Naive thymus-derived CD4-positive, alpha-beta T cell (primary cell): Measurements from ENCODE around the gene DBX1. TPM values are rescaled to one million over a fixed set of nuclear protein-coding genes. Genes with fewer than 3 reads are reported as not detected.
A peak's percentile ranks its signal among the peaks of the same experiment; 100 is the strongest.

Experiments
- ATAC-seq: fragments of 150-1000 bp; cut with Tn5 transposase; 2 replicates; pipeline ENCODE4 v1.10.0; 2021; ENCODE audit warnings: mild to moderate bottlenecking, moderate library complexity
- CTCF ChIA-PET: fragments of 350-600 bp; sonication (Branson Sonifier 250); formaldehyde crosslinking; loops from one replicate; lab custom pipeline; 2021; ENCODE audit warnings: antibody characterized with exemption; lab: Charles Lee
- POLR2A ChIA-PET: fragments of 350-600 bp; sonication (Branson Sonifier 250); formaldehyde crosslinking; loops from one replicate; lab custom pipeline; 2021; ENCODE audit warnings: antibody characterized with exemption, inconsistent platforms; lab: Charles Lee
- DNase-seq, 9 donors: peaks; one replicate each; pipeline versions ENCODE4 v3.0.0 to v3.0.0-alpha.2; 2020 to 2022; ENCODE audit warnings: mixed read lengths in 1 of 9
- H3K27ac ChIP-seq: one replicate; pipeline ENCODE4 v1.7.0; 2013; ENCODE audit warnings: mild to moderate bottlenecking, low read depth, low read length, moderate library complexity
- H3K27me3 ChIP-seq, 2 donors: one replicate each; pipeline ENCODE4 v1.7.0; 2013; ENCODE audit warnings: low read length in 2 of 2, mild to moderate bottlenecking in 2 of 2, moderate library complexity in 2 of 2; ENCODE audit not compliant: control insufficient read depth in 2 of 2, insufficient read depth in 2 of 2
- H3K36me3 ChIP-seq, 3 experiments: 1 replicate in 2 of 3; 2 replicates in 1 of 3; pipeline ENCODE4 v1.7.0; 2013; ENCODE audit warnings: low read length in 3 of 3, mild to moderate bottlenecking in 3 of 3, moderate library complexity in 1 of 3; ENCODE audit not compliant: insufficient read depth in 3 of 3, control insufficient read depth in 2 of 3
- H3K4me1 ChIP-seq, 2 donors: one replicate each; pipeline ENCODE4 v1.7.0; 2013; ENCODE audit warnings: low read length in 2 of 2, mild to moderate bottlenecking in 2 of 2, moderate library complexity in 1 of 2; ENCODE audit not compliant: control insufficient read depth in 2 of 2, insufficient read depth in 2 of 2
- H3K4me3 ChIP-seq: 2 replicates; pipeline ENCODE4 v1.7.0; 2013; ENCODE audit warnings: mild to moderate bottlenecking, low read length
- H3K9me3 ChIP-seq, 3 experiments: 1 replicate in 2 of 3; 2 replicates in 1 of 3; pipeline ENCODE4 v1.7.0; 2013; ENCODE audit warnings: low read length in 3 of 3; ENCODE audit not compliant: control insufficient read depth in 2 of 3
- H3K27ac Mint-ChIP-seq, 9 donors: one replicate each; pipeline ENCODE4 v1.8.0; 2020 to 2022; ENCODE audit warnings: mixed read lengths in 9 of 9, mild to moderate bottlenecking in 8 of 9, moderate library complexity in 5 of 9, inconsistent platforms in 2 of 9
- H3K27me3 Mint-ChIP-seq, 5 donors: one replicate each; pipeline ENCODE4 v1.8.0; 2021 to 2022; ENCODE audit warnings: mixed read lengths in 5 of 5, mild to moderate bottlenecking in 1 of 5
- H3K36me3 Mint-ChIP-seq, 5 donors: one replicate each; pipeline ENCODE4 v1.8.0; 2020 to 2022; ENCODE audit warnings: mixed read lengths in 5 of 5, mild to moderate bottlenecking in 3 of 5, inconsistent platforms in 1 of 5
- H3K4me1 Mint-ChIP-seq, 7 donors: one replicate each; pipeline ENCODE4 v1.8.0; 2020 to 2022; ENCODE audit warnings: mixed read lengths in 7 of 7, mild to moderate bottlenecking in 3 of 7, inconsistent platforms in 1 of 7
- H3K4me3 Mint-ChIP-seq, 10 donors: one replicate each; pipeline ENCODE4 v1.8.0; 2020 to 2022; ENCODE audit warnings: mild to moderate bottlenecking in 10 of 10, mixed read lengths in 10 of 10, moderate library complexity in 6 of 10, inconsistent platforms in 2 of 10
- H3K9me3 Mint-ChIP-seq, 11 donors: one replicate each; pipeline ENCODE4 v1.8.0; 2020 to 2022; ENCODE audit warnings: mixed read lengths in 11 of 11, mild to moderate bottlenecking in 4 of 11, inconsistent platforms in 1 of 11, moderate library complexity in 1 of 11
- intact Hi-C, 2 donors: fragments of 100-400 bp; cut with micrococcal nuclease; formaldehyde crosslinking; loops; one replicate each; pipeline ENCODE4 v1.15.1; 2023
- polyA plus RNA-seq, 2 donors: library from polyadenylated mRNA; unstranded; fragments of 300-500 nt; fragmentation: Illumina TruSeq; gene quantifications; one replicate each; pipeline ENCODE4 v1.2.3, GENCODE V29; 2021
- total RNA-seq, 6 experiments: library from RNA in 5 of 6; stranded (reverse) in 5 of 6; gene quantifications; 1 replicate in 5 of 6; 2 replicates in 1 of 6; pipeline ENCODE4 v1.2.3 and lab custom pipeline; 2021 to 2026

DBX1 gene
- total and polyA plus RNA-seq, 7 experiments from 2014 or later, result not detected

DNA sequence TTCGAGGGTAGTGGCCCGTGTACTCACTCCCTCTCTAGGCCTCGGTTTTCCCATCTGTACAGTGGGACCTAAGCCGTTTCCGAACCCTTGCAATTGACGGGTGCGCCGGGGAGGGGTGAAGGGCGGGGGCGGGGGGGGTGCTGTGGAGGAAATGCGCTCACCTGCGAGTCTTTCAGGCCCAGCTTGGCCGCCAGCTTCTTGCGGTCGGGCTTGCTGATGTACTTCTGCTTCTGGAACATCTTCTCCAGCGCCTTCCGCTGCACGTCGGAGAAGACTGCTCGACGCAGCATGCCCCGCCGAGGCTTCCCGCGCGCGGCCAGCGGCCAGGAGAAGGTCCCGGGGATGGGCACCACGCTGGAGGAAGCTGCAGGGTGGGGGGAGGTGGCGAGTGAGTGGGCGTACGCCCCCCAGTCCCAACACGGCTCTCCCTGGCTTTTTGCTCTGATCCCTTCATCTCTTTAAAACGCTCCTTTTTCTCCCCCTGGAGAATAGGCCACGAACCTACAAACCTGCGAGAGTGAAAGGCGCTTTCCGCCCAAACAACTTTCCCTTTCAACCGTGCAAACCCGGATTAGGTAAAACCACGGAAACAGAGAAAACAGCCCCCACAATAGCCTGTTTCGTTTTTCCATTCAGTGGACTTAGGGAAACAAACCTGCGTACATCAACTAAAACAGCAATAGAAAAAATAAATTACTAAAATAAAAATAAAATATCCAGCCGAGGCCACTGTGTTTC, 3.2 kb downstream of the DBX1 start:
- DNase-seq, result peak in 6 of 9 donors; percentile 24 to 53 (median 47)
- Mint-ChIP-seq H3K27me3 (peaks cover 43 to 81% (median 61%) of the 10 kb centered on the region in 5 donors), H3K36me3 (peaks cover 0 to 7% (median 4%) of the 10 kb centered on the region in 5 donors), H3K4me3 (peak overlapping the region; percentile 54 to 91 (median 87)), H3K9me3 (peaks cover 0 to 44% (median 14%) of the 10 kb centered on the region in 11 donors), H3K4me1 (peaks cover 17 to 47% (median 34%) of the 10 kb centered on the region in 7 donors), H3K27ac (peak overlapping the region in 3 of 9 donors; percentile 23 to 84 (median 80))
- Histone ChIP-seq H3K4me1 (peaks cover 5 to 9% of the 10 kb centered on the region in 2 donors), H3K9me3 (peaks cover 0 to 14% (median 0%) of the 10 kb centered on the region in 3 experiments), H3K4me3 (peak overlapping the region; percentile 58), H3K36me3 (no peaks in the 10 kb centered on the region), H3K27ac (peak overlapping the region; percentile 46), H3K27me3 (peaks cover 12 to 26% of the 10 kb centered on the region in 2 donors)
- intact Hi-C loops, result loop anchor here (1.0 to 10.0 kb wide), 4 partner anchors 24 to 230 kb away; partner anchors contain the start of genes HTATIP2 (in 1 of the 2) and PRMT3 (in 1 of the 2)
- POLR2A ChIA-PET, result interaction anchor here (1.6 kb wide), 1 partner anchor 207 kb away, joined by 4 read pairs; the partner anchor contains the start of gene HTATIP2
- ATAC-seq, result peak; percentile 59
- CTCF ChIA-PET, result no interaction called here

DNA sequence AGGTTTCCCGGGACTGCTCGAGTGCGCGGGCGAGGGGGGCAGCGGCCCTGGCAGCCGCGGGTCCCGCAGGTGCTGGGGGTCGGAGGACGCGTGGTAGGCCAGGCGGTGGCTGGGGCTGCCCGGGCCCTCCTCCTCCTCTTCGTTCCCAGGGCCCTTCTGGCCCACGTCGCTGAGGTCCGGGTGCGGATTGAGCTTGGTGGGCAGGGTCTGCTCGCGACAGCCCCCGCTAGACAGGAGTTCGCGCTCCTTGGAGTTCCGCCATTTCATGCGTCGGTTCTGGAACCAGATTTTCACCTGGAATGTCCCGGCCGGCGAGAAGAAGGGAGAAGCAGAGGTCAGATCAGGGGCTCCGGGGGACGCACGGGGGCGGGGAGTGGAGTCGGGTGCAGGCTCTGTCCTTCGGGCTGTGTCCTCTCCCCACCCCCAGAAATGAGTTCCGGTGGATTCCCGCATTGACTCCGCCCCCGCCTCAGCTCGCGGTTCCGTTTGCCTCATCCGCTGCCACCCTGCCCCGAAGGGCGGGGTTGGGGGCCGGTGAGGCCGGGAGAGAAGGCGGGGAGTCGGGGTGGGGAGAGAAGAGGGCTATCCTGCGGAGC, 3.9 kb downstream of the DBX1 start:
- H3K36me3 Mint-ChIP-seq, result peaks cover 0 to 7% (median 4%) of the 10 kb centered on the region in 5 donors
- Histone ChIP-seq H3K36me3 (no peaks in the 10 kb centered on the region), H3K9me3 (peaks cover 0 to 13% (median 0%) of the 10 kb centered on the region in 3 experiments), H3K27me3 (peaks cover 12 to 19% of the 10 kb centered on the region in 2 donors), H3K4me3 (peak overlapping the region; percentile 58), H3K27ac (peak overlapping the region; percentile 46), H3K4me1 (peaks cover 5 to 9% of the 10 kb centered on the region in 2 donors)
- H3K4me1 Mint-ChIP-seq, result peaks cover 17 to 43% (median 29%) of the 10 kb centered on the region in 7 donors
- POLR2A ChIA-PET, result interaction anchor here (1.6 kb wide), 1 partner anchor 208 kb away, joined by 4 read pairs; the partner anchor contains the start of gene HTATIP2
- H3K4me3 Mint-ChIP-seq, result peak overlapping the region; percentile 67 to 91 (median 87)
- peak; percentile 87 for ATAC-seq
- H3K27ac Mint-ChIP-seq, result peak overlapping the region in 8 of 9 donors; percentile 33 to 90 (median 84)
- DNase-seq, result peak; percentile 34 to 70 (median 54)
- intact Hi-C loops, result loop anchor here in 1 of 2 donors (2.0 to 10.0 kb wide), 2 partner anchors 24 to 208 kb away; partner anchors contain the start of gene HTATIP2
- H3K9me3 Mint-ChIP-seq, result peaks cover 0 to 37% (median 11%) of the 10 kb centered on the region in 11 donors
- CTCF ChIA-PET, result no interaction called here
- H3K27me3 Mint-ChIP-seq, result peaks cover 39 to 75% (median 55%) of the 10 kb centered on the region in 5 donors

DNA sequence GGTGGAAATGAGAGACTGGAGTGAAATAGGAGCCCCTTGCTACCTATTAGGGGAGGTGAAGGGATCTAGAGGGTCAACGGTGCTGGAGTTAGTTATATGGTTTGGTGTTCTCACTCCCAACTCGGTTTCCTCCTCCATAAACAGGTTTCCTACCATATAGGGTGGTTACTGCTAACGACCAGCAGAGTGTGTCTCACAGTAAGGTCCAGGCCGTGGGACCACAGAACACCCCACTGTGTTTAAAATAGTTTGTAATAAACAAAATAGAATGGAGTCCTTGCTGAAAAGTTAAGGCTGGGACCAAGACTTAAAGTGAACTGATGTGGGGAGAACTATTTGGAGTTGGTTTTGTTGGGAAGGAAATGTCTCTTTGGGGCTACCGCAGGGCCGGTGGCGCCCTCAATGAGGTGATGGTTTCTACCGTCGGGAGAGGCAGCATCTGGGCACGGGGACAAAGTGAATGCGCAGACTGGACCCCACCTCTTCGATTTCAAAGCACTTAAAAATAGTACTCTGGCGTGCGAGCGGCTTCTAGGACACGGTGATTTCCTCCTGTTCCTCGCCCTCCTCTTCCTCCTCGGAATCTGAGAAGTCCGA, 4.5 kb downstream of the DBX1 start:
- CTCF ChIA-PET, result interaction anchor here (0.6 kb wide), 1 partner anchor 24 kb away, joined by 3 read pairs; no protein-coding TSS in a partner anchor
- intact Hi-C loops, result loop anchor here in 1 of 2 donors (2.0 to 10.0 kb wide), 2 partner anchors 23 to 209 kb away; partner anchors contain the start of gene HTATIP2
- peaks cover 5 to 9% of the 10 kb centered on the region in 2 donors for H3K4me1 ChIP-seq
- Mint-ChIP-seq H3K9me3 (peaks cover 0 to 33% (median 11%) of the 10 kb centered on the region in 11 donors), H3K4me3 (peak overlapping the region; percentile 67 to 91 (median 87)), H3K4me1 (peaks cover 16 to 39% (median 29%) of the 10 kb centered on the region in 7 donors), H3K27me3 (peaks cover 34 to 69% (median 49%) of the 10 kb centered on the region in 5 donors), H3K36me3 (peaks cover 0 to 7% (median 3%) of the 10 kb centered on the region in 5 donors), H3K27ac (peak overlapping the region in 7 of 9 donors; percentile 67 to 90 (median 84))
- H3K36me3 ChIP-seq, result no peaks in the 10 kb centered on the region
- H3K27ac ChIP-seq, result peak overlapping the region; percentile 46
- ATAC-seq (no peak), DNase-seq (no peak)
- POLR2A ChIA-PET, result no interaction called here
- H3K4me3 ChIP-seq, result peak overlapping the region; percentile 58
- H3K9me3 ChIP-seq, result peaks cover 0 to 8% (median 0%) of the 10 kb centered on the region in 3 experiments
- H3K27me3 ChIP-seq, result peaks cover 12 to 14% of the 10 kb centered on the region in 2 donors

DNA sequence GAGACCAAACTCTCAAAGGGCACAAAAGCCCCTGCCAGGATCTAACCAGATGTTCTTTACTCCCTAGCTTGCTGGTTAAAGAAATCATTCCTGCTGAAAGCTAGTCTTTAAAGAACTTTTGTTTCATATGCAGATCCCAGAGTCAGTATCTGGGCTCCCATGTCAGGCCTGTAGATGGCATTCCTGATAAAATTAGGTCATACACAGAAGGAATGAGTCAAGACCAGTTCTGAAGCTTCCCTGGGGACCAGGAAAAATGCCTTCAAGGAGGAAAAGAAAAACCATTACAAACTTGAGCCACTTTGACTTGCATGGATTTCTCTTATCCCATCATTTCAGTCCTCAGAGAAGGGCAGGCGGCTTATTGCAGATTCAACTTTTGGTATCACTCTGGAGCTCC, 5.9 kb downstream of the DBX1 start:
- CTCF ChIA-PET, result no interaction called here
- Mint-ChIP-seq H3K36me3 (peaks cover 0 to 7% (median 3%) of the 10 kb centered on the region in 5 donors), H3K4me1 (peaks cover 14 to 36% (median 28%) of the 10 kb centered on the region in 7 donors), H3K4me3 (no peak overlapping the region), H3K27me3 (peaks cover 23 to 59% (median 40%) of the 10 kb centered on the region in 5 donors), H3K9me3 (peaks cover 0 to 22% (median 11%) of the 10 kb centered on the region in 11 donors), H3K27ac (no peak overlapping the region)
- Histone ChIP-seq H3K36me3 (no peaks in the 10 kb centered on the region), H3K27ac (no peak overlapping the region), H3K4me1 (peaks cover 5 to 9% of the 10 kb centered on the region in 2 donors), H3K27me3 (peaks cover 8 to 12% of the 10 kb centered on the region in 2 donors), H3K9me3 (peaks cover 0 to 5% (median 0%) of the 10 kb centered on the region in 3 experiments), H3K4me3 (no peak overlapping the region)
- ATAC-seq, result no peak
- DNase-seq, result no peak
- POLR2A ChIA-PET, result no interaction called here
- intact Hi-C loops, result loop anchor here in 1 of 2 donors (10.0 kb wide), 1 partner anchor 210 kb away; the partner anchor contains the start of gene HTATIP2

DNA sequence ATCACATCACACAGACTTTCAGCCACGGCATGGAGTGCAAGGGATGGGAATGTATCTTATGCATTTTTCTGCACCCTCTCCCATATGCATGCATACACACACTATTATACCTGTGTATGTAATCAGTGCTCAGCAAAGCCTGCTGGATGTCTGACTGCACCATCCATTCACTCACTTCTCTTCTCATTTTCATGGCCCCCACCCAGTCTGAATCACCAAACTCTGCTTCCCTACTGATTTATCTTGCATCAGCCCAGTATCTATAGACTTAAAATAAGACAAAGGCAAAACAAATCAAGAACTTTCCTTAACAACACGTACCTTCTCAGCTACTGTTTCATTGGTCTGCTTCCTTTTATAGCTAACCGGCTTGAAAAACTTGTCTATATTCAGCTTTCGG, 21.6 kb downstream of the DBX1 start:
- no peaks in the 10 kb centered on the region for H3K36me3 ChIP-seq
- no peak for ATAC-seq
- Mint-ChIP-seq H3K27ac (no peak overlapping the region), H3K4me1 (no peaks in the 10 kb centered on the region), H3K9me3 (peaks cover 0 to 13% (median 0%) of the 10 kb centered on the region in 11 donors), H3K4me3 (no peak overlapping the region), H3K27me3 (peaks cover 26 to 61% (median 38%) of the 10 kb centered on the region in 5 donors), H3K36me3 (peaks cover 0 to 4% (median 0%) of the 10 kb centered on the region in 5 donors)
- no peak overlapping the region for H3K27ac ChIP-seq
- POLR2A ChIA-PET, result no interaction called here
- H3K4me1 ChIP-seq, result no peaks in the 10 kb centered on the region
- no peaks in the 10 kb centered on the region for H3K27me3 ChIP-seq
- CTCF ChIA-PET, result no interaction called here
- intact Hi-C loops, result no loop called here
- no peak overlapping the region for H3K4me3 ChIP-seq
- DNase-seq, result no peak
- H3K9me3 ChIP-seq, result no peaks in the 10 kb centered on the region

DNA sequence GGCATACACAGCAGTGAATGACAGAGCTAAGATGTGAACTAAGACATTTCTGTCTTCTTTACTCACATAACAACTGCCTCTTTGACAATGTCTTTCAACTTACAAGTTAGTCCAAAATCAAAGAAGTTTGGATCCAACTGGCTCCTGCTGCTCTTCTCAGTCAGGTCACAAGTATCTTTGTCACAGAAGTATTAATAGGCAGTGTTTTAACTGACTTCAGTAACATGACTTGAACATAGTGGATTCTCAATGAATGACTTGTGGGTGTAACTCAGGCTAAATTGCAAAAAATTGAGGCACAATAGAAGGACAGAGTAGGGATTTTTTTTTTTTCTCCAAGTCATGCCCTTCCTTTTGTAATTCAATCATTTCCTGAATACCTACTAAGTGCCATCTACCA, 22.6 kb downstream of the DBX1 start:
- ChIA-PET CTCF (interaction anchor here (1.0 kb wide), 2 partner anchors 10 kb away, joined by 3 read pairs; no protein-coding TSS in a partner anchor), POLR2A (no interaction called here)
- peaks cover 0 to 4% (median 0%) of the 10 kb centered on the region in 5 donors for H3K36me3 Mint-ChIP-seq
- Histone ChIP-seq H3K9me3 (no peaks in the 10 kb centered on the region), H3K27ac (no peak overlapping the region), H3K4me3 (no peak overlapping the region), H3K36me3 (no peaks in the 10 kb centered on the region), H3K4me1 (no peaks in the 10 kb centered on the region), H3K27me3 (no peaks in the 10 kb centered on the region)
- peaks cover 0 to 3% (median under 1%) of the 10 kb centered on the region in 7 donors for H3K4me1 Mint-ChIP-seq
- no peak overlapping the region for H3K27ac Mint-ChIP-seq
- H3K4me3 Mint-ChIP-seq, result no peak overlapping the region
- ATAC-seq (no peak), DNase-seq (no peak)
- intact Hi-C loops, result no loop called here
- peaks cover 30 to 65% (median 41%) of the 10 kb centered on the region in 5 donors for H3K27me3 Mint-ChIP-seq
- H3K9me3 Mint-ChIP-seq, result peaks cover 0 to 13% (median 0%) of the 10 kb centered on the region in 11 donors
